Adipocyte (in vitro differentiated cells): Measurements from ENCODE around the gene ESRP2.

Experiments used
- DNase-seq: peaks from one replicate; pipeline ENCODE4 v3.0.0-alpha.2; 2015; ENCODE audit warnings: low read depth
- H3K27me3 ChIP-seq: replicated peaks from 2 replicates; pipeline ENCODE4 v1.7.0; 2013; ENCODE audit warnings: mild to moderate bottlenecking, low read length, moderate library complexity; ENCODE audit not compliant: control insufficient read depth, insufficient read depth
- H3K36me3 ChIP-seq: 2 replicates; pipeline ENCODE4 v1.7.0; 2013; ENCODE audit warnings: low read length, mild to moderate bottlenecking, moderate library complexity; ENCODE audit not compliant: control insufficient read depth, insufficient read depth, severe bottlenecking
- H3K4me1 ChIP-seq: 2 replicates; pipeline ENCODE4 v1.7.0; 2013; ENCODE audit warnings: mild to moderate bottlenecking, low read length, moderate library complexity; ENCODE audit not compliant: control insufficient read depth, insufficient read depth
- H3K4me3 ChIP-seq: 2 replicates; pipeline ENCODE4 v1.7.0; 2013; ENCODE audit warnings: mild to moderate bottlenecking, low read length, moderate library complexity
- H3K9ac ChIP-seq: 2 replicates; pipeline ENCODE4 v1.7.0; 2013; ENCODE audit warnings: mild to moderate bottlenecking, low read length, moderate library complexity
- H3K9me3 ChIP-seq: 2 replicates; pipeline ENCODE4 v1.7.0; 2013; ENCODE audit warnings: mild to moderate bottlenecking, low read length, moderate library complexity; ENCODE audit not compliant: control insufficient read depth

ESRP2 gene

GRCh38 chr16:68246666-68247065 lies 10.7 kb upstream of the ESRP2 start:
- Histone ChIP-seq H3K9me3 (no peaks in the 10 kb centered on the region), H3K27me3 (no peaks in the 10 kb centered on the region), H3K9ac (peak overlapping the region; percentile 77), H3K4me1 (peaks cover 23% of the 10 kb centered on the region), H3K4me3 (peak overlapping the region; percentile 98), H3K36me3 (peaks cover 10% of the 10 kb centered on the region)
- DNase-seq = no peak

GRCh38 chr16:68246121-68246520 lies 10.2 kb upstream of the ESRP2 start:
- H3K36me3 ChIP-seq = peaks cover 10% of the 10 kb centered on the region
- H3K4me3 ChIP-seq = peak overlapping the region; percentile 98
- peaks cover 23% of the 10 kb centered on the region for H3K4me1 ChIP-seq
- H3K27me3 ChIP-seq = no peaks in the 10 kb centered on the region
- H3K9ac ChIP-seq = peak overlapping the region; percentile 77
- no peaks in the 10 kb centered on the region for H3K9me3 ChIP-seq
- no peak for DNase-seq

- Histone ChIP-seq H3K4me3 (peak within 1 kb of the TSS; percentile 98), H3K27me3 (no peaks in the 10 kb centered on the region), H3K9me3 (no peaks in the 10 kb centered on the region), H3K4me1 (peaks cover 23% of the 10 kb centered on the region), H3K9ac (peak within 1 kb of the TSS; percentile 92), H3K36me3 (peaks cover 5% of the 10 kb centered on the region)
- peak; percentile 98 for DNase-seq
These were observed 9.3 kb upstream of the ESRP2 start, which contains the start of gene PLA2G15 for GRCh38 chr16:68244903-68245853. Gene PLA2G15 (plus strand): TSS chr16:68245373. CDS start chr16:68245427, 54 bp downstream.

GRCh38 chr16:68244481-68244902 lies 8.6 kb upstream of the ESRP2 start:
- Histone ChIP-seq H3K9me3 (no peaks in the 10 kb centered on the region), H3K27me3 (no peaks in the 10 kb centered on the region), H3K4me1 (peaks cover 23% of the 10 kb centered on the region), H3K36me3 (peaks cover 5% of the 10 kb centered on the region), H3K9ac (peak overlapping the region; percentile 92), H3K4me3 (peak overlapping the region; percentile 98)
- DNase-seq = no peak

- Histone ChIP-seq H3K9me3 (no peaks in the 10 kb centered on the region), H3K27me3 (no peaks in the 10 kb centered on the region), H3K9ac (no peak overlapping the region), H3K4me1 (peaks cover 23% of the 10 kb centered on the region), H3K36me3 (no peaks in the 10 kb centered on the region), H3K4me3 (no peak overlapping the region)
- DNase-seq = no peak
These were observed 7.3 kb upstream of the ESRP2 start for GRCh38 chr16:68242926-68243858.

- DNase-seq = no peak
- peaks cover 27% of the 10 kb centered on the region for H3K4me1 ChIP-seq
These were observed 6.2 kb upstream of the ESRP2 start for GRCh38 chr16:68242085-68242484.

GRCh38 chr16:68238029-68238345 lies 2.1 kb upstream of the ESRP2 start:
- H3K9ac ChIP-seq = peak overlapping the region; percentile 92
- no peaks in the 10 kb centered on the region for H3K9me3 ChIP-seq
- H3K4me1 ChIP-seq = peaks cover 25% of the 10 kb centered on the region
- no peaks in the 10 kb centered on the region for H3K36me3 ChIP-seq
- H3K27me3 ChIP-seq = peaks cover 4% of the 10 kb centered on the region
- no peak for DNase-seq
- peak overlapping the region; percentile 86 for H3K4me3 ChIP-seq

More at GRCh38 chr16:68242085-68242484, 6.2 kb upstream of the ESRP2 start:
- H3K36me3 ChIP-seq = no peaks in the 10 kb centered on the region
- no peaks in the 10 kb centered on the region for H3K9me3 ChIP-seq
- H3K27me3 ChIP-seq = no peaks in the 10 kb centered on the region
- H3K4me3 ChIP-seq = no peak overlapping the region
- H3K9ac ChIP-seq = no peak overlapping the region

GRCh38 chr16:68237243-68238028 lies 1.5 kb upstream of the ESRP2 start:
- Histone ChIP-seq H3K9me3 (no peaks in the 10 kb centered on the region), H3K27me3 (peaks cover 4% of the 10 kb centered on the region), H3K4me1 (peaks cover 25% of the 10 kb centered on the region), H3K4me3 (peak overlapping the region; percentile 86), H3K9ac (peak overlapping the region; percentile 92), H3K36me3 (no peaks in the 10 kb centered on the region)
- peak; percentile 99 for DNase-seq

GRCh38 chr16:68236826-68237242 lies 907 bp upstream of the ESRP2 start:
- DNase-seq = no peak
- no peaks in the 10 kb centered on the region for H3K9me3 ChIP-seq
- peaks cover 4% of the 10 kb centered on the region for H3K27me3 ChIP-seq
- peaks cover 25% of the 10 kb centered on the region for H3K4me1 ChIP-seq
- H3K36me3 ChIP-seq = no peaks in the 10 kb centered on the region
- peak overlapping the region; percentile 75 for H3K9ac ChIP-seq
- peak overlapping the region; percentile 86 for H3K4me3 ChIP-seq

- H3K36me3 ChIP-seq = no peaks in the 10 kb centered on the region
- peak overlapping the region; percentile 86 for H3K4me3 ChIP-seq
- H3K4me1 ChIP-seq = peaks cover 25% of the 10 kb centered on the region
- H3K9me3 ChIP-seq = no peaks in the 10 kb centered on the region
- DNase-seq = no peak
- peaks cover 4% of the 10 kb centered on the region for H3K27me3 ChIP-seq
- peak overlapping the region; percentile 75 for H3K9ac ChIP-seq
These were observed 354 bp upstream of the ESRP2 start for GRCh38 chr16:68236137-68236825.
